MG63 (cell line): ENCODE data around the gene PPL. TPM values are rescaled to one million over a fixed set of nuclear protein-coding genes. Genes with fewer than 3 reads are reported as not detected.

ENCODE experiments used
- DNase-seq: peaks from one replicate; pipeline ENCODE4 v3.0.0-alpha.2; 2020
- H3K27me3 ChIP-seq: fragments of 250-450 bp; sonication (Bioruptor Pico); 2 replicates; pipeline ENCODE4 v1.5.1; 2020; ENCODE audit warnings: mild to moderate bottlenecking, moderate library complexity
- H3K36me3 ChIP-seq: fragments of 250-450 bp; sonication (Bioruptor Pico); 2 replicates; pipeline ENCODE4 v1.5.1; 2020; ENCODE audit warnings: mild to moderate bottlenecking, moderate library complexity
- H3K4me3 ChIP-seq: fragments of 250-450 bp; sonication (Bioruptor Pico); 2 replicates; pipeline ENCODE4 v1.5.1; 2020; ENCODE audit warnings: mild to moderate bottlenecking, moderate library complexity
- H3K9me3 ChIP-seq: fragments of 250-450 bp; sonication (Bioruptor Pico); 2 replicates; pipeline ENCODE4 v1.5.1; 2020; ENCODE audit warnings: mild to moderate bottlenecking, moderate library complexity
- total RNA-seq: library from RNA; depleted of rRNA; stranded (reverse); fragments of >200 nt; shearing (Covaris generic); gene quantifications from 2 replicates; pipeline ENCODE4 v1.2.3, GENCODE V29; 2014; ENCODE audit warnings: low replicate concordance; rRNA removed

PPL gene
- total RNA-seq, 1 experiment from 2014 or later = 0.36 TPM

DNA sequence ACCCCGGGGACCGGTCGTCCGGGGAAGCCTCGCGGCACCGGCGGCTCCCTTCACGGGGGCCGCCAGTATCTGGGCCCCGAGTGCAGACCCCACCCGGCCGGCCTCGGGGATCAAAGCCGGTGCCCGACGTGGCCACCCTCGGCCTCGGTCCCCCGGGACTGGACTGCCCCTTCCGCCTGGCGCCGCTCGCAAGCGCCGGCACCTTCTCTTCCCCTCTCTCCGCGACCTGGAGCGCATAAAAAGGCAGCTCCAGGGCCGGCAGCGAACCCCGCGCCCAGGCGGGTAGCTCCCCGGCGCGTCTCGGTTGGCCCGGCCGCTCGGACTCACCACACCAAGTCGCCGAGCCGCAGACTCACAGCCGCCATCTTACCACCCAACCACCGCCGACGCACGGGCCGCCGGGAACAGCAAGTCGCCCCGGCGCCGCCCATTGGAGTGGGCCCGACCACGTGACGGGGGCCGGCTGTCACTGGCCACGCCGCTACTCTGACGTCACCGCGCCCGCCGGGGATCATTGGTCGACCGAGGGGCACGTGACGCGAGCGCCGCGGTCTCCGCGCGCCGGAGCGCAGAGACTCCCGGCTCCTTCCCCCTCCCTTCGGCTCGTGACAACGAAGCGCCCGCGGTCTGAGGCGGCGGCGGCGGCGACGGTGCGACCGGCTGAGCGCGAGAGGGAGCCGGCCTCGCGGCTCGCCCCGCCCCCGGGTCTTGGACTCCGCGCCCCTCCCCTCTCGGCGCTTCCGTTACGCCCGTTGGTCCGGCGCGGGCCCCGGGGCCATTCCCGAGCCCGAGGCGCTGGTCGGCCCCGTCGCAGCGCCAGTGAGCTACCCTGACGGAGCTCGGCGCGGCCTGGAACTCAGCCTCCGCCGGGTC lies 89.8 kb downstream of the PPL start, which contains the start of the genes GLYR1 and UBN1:
Gene GLYR1 (minus strand): TSS at position 388 of the 873 bp plus-strand sequence. CDS start 23 bp downstream, at position 365.
Gene UBN1 (plus strand): TSS at position 581 of the 873 bp plus-strand sequence. CDS start 5,437 bp downstream, outside the sequence.
- Histone ChIP-seq H3K27me3 (no peaks in the 10 kb centered on the region), H3K36me3 (peaks cover 50% of the 10 kb centered on the region), H3K9me3 (no peaks in the 10 kb centered on the region), H3K4me3 (peak within 1 kb of the TSS; percentile 82)
- DNase-seq = peak; percentile 99

DNA sequence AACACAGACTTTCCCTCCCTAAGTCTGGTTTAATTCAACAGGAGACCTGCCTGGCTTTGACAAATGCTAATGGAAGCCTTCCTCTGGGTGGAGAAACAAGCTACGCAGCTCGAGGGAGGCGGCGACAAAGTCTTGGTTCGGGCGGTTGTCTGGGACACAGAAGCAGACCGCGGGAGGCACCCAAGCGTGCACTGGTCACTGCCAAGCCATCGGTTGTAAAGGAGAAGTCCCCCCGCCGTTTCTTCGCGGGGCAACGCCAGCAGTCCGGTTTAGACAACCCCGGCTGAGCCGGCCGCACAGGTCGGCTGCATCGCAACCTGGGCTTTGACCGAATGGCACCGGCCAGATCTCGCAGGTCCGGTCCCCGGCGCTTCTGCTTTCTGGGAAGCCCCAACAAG lies 90.4 kb downstream of the PPL start:
- Histone ChIP-seq H3K36me3 (peaks cover 55% of the 10 kb centered on the region), H3K9me3 (no peaks in the 10 kb centered on the region), H3K27me3 (no peaks in the 10 kb centered on the region), H3K4me3 (peak overlapping the region; percentile 82)
- peak; percentile 50 for DNase-seq

DNA sequence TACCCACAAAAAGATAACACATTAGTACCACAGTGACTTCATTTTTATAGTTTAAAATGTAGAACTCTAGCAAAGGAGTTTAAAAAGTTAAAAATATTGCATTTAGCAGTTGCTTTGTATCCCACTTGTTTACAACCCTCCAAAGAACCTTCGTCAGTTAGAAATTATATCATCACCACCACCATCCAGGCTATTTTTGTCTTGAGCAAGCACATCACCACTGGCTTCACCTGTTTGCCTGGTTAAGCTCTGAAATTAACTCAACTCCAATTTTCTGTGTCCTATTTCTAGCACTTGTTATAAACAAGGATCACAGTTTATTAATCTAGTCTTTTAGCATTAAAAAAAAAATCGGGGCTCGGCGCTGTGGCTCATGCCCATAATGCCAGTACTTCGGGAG lies 96.0 kb downstream of the PPL start:
- peaks cover 87% of the 10 kb centered on the region for H3K36me3 ChIP-seq
- no peak for DNase-seq
- H3K27me3 ChIP-seq = no peaks in the 10 kb centered on the region
- H3K4me3 ChIP-seq = no peak overlapping the region
- H3K9me3 ChIP-seq = no peaks in the 10 kb centered on the region

DNA sequence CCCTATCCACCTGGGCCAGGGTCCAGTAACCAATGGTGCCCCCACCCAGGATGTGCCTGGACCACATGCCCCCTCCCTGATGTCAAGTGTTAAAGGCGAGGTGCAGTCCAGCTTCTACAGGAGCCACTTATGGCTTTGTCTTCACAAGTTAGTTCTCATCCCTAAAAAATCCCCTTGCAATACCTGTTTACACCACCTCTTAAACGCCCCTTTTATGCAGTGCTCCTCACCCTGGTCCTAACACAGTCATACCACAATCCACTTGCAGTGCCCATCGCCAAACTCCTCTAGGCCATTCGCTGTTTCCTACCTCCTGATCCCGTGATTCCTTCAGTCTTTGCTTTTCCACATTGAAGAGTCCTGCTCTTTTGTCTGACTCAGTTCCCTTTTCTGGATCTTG lies 97.0 kb downstream of the PPL start:
- no peak overlapping the region for H3K4me3 ChIP-seq

DNA sequence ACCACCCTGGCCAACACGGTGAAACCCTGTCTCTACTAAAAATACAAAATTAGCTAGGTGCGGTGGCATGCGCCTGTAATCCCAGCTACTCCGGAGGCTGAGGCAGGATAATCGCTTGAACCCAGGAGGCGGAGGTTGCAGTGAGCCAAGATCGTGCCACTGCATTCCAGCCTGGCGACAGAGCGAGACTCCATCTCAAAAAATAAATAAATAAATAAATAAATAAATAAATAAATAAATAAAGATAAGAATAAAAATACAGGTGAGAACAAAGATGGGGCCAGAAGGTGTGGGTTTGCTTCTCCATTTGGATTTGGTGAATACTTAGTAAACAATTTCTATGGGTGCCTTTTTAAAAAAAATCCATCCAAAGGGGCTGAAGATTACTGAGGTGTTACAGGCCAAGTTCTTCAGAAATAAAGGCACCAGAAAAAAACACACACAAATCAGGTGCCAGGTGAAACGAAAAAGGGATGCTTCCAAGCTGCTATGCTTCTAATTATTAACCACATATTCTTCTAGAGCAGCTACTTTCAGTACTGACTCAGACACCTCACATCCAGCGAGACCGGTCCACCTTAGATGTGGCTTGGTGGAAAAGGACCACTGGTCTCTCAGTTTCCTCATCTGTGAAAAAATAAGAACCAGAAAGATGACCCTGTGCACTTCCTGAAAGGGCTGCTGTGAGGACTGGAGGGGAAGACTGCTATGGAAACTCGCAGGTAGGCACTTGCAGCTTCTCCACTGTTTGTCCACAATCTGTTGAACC lies 99.0 kb downstream of the PPL start:
- H3K27me3 ChIP-seq = no peaks in the 10 kb centered on the region
- DNase-seq = no peak
- H3K36me3 ChIP-seq = peaks cover 82% of the 10 kb centered on the region
- no peaks in the 10 kb centered on the region for H3K9me3 ChIP-seq
- no peak overlapping the region for H3K4me3 ChIP-seq

More for the DNA sequence above, 97.0 kb downstream of the PPL start:
- Histone ChIP-seq H3K36me3 (peaks cover 84% of the 10 kb centered on the region), H3K9me3 (no peaks in the 10 kb centered on the region), H3K27me3 (no peaks in the 10 kb centered on the region)
- DNase-seq = no peak

DNA sequence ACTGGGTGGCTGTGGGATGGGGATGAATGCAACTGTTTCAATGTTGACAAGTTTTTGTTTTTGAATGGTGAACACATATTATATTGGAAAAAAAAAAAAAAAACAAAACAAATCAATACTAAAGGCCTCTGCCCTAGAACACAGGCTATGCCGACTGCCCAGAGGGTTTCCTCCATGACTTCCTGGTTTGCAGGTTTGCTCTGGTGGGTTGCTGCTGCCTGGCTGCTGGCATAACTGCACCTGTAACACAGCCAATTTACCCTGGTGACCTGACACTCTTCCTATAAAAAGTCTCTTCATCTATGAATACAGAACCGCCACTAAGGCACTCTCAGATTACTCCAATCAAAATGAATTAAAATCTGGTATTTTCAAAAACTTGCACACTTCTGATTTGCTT lies 100.2 kb downstream of the PPL start:
- Histone ChIP-seq H3K36me3 (peaks cover 84% of the 10 kb centered on the region), H3K9me3 (no peaks in the 10 kb centered on the region), H3K4me3 (no peak overlapping the region), H3K27me3 (no peaks in the 10 kb centered on the region)
- no peak for DNase-seq

DNA sequence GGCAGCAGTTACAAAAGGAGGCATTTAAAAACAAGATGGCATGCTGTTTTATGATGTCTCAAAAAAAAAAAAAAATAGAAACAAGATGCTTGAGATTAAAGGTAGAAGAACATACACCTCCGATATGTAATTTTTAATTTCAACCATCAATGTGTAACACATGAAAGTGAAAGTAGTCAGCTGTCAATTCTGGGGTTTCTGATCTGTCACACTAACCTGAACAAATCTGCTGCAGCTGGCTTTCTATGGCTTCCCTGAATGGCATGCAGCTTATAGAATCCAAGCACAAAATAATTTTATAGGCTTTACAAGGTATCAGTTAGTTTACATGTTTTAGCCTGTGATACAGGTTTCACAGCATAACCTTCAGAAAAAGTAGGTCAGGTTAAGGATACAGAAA lies 103.4 kb downstream of the PPL start:
- Histone ChIP-seq H3K27me3 (no peaks in the 10 kb centered on the region), H3K36me3 (peaks cover 85% of the 10 kb centered on the region), H3K9me3 (no peaks in the 10 kb centered on the region), H3K4me3 (no peak overlapping the region)
- no peak for DNase-seq

DNA sequence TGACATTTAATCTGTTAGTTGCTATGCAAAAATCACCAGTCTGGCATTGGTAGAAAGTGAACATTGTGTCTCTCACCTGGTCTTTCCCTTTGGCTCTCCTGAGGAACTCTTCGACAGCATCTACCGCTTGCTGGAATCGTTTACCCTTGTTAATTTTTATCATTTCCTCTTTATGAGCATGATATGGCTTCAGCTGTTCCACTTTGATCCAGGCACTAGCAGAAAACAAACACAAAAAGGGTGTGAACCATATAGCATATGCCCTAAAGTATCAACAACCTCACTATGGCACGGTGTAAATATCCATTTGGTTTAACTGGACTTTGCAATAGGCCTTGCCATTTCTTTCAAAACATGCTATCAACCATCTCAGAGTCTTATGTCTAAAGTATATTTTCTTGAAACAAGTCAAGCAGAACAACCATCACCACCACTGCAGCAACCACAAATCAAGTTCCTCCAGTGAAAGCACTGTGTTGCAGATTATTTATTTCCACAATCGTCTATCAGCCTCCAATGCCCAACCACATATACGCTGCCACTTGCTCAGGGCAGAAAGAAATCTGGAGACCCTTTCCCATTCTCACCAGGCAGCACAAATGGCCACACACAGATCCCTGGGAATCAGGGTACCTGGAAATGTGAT lies 104.1 kb downstream of the PPL start:
- no peak for DNase-seq
- no peaks in the 10 kb centered on the region for H3K9me3 ChIP-seq
- H3K4me3 ChIP-seq = no peak overlapping the region
- H3K27me3 ChIP-seq = no peaks in the 10 kb centered on the region
- peaks cover 88% of the 10 kb centered on the region for H3K36me3 ChIP-seq

Other genes starting within 250 kb of the PPL start
- 61.9 and 65.8 TPM in 2 replicates for gene NUDT16L1, start 243.6 kb downstream of the PPL start, total RNA-seq
- gene ANKS3, start 202.9 kb downstream of the PPL start, total RNA-seq = 23.6 and 25.8 TPM in 2 replicates
- 2.8 and 3.4 TPM in 2 replicates for gene DNAAF8, start 202.6 kb downstream of the PPL start, total RNA-seq
- gene ZNF500, start 170.0 kb downstream of the PPL start, total RNA-seq = 10.4 and 13.3 TPM in 2 replicates
- not detected in 2 replicates for gene SEPTIN12, start 148.8 kb downstream of the PPL start, total RNA-seq
- not detected in 2 replicates for gene SMIM22, start 141.8 kb downstream of the PPL start, total RNA-seq
- 7.7 and 29.1 TPM in 2 replicates for gene ROGDI, start 134.5 kb downstream of the PPL start, total RNA-seq
- 44.6 and 45.2 TPM in 2 replicates for gene GLYR1, start 89.9 kb downstream of the PPL start, total RNA-seq
- gene UBN1, start 89.7 kb downstream of the PPL start, total RNA-seq = 27.3 and 27.7 TPM in 2 replicates
- not detected in 2 replicates for gene SEC14L5, start 21.2 kb upstream of the PPL start, total RNA-seq
- gene NAGPA, start 96.8 kb upstream of the PPL start, total RNA-seq = 43.8 and 55.4 TPM in 2 replicates
- gene C16orf89, start 128.8 kb upstream of the PPL start, total RNA-seq = not detected in 2 replicates
- 30.4 and 53.2 TPM in 2 replicates for gene ALG1, start 134.7 kb upstream of the PPL start, total RNA-seq
- gene EEF2KMT, start 160.6 kb upstream of the PPL start, total RNA-seq = 19.5 and 19.7 TPM in 2 replicates